ENCODE data around the gene MAB21L4.

DNA sequence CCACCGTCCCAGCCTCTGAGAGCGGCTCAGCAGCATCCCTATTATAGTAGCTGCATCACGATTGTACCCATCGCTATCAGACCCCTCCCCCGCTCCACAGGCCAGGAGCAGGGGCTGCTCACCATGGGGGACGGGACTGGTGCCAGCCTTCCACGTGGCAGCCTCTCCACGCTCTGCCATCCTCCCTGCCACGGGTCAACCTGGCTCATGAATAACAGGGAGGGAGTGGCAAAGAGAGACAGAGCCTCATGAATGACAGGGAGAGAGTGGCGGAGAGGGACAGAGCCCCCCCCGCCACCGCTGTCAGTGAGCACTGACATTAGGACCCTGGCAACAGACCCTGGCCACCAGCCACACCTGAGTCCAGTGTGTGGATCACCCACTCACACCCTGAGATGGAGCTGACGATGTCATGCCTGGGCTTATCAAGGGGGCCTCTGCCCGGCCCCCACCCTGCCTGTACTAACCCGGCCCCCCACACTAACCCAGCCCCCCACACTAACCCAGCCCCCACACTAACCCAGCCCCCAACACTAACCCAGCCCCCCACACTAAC, 27.1 kb upstream of the MAB21L4 start:
- TF ChIP-seq POLR2A (IDR thresholded peaks at IDR 0.05), result no peak
- TF ChIP-seq, protein P1, sequence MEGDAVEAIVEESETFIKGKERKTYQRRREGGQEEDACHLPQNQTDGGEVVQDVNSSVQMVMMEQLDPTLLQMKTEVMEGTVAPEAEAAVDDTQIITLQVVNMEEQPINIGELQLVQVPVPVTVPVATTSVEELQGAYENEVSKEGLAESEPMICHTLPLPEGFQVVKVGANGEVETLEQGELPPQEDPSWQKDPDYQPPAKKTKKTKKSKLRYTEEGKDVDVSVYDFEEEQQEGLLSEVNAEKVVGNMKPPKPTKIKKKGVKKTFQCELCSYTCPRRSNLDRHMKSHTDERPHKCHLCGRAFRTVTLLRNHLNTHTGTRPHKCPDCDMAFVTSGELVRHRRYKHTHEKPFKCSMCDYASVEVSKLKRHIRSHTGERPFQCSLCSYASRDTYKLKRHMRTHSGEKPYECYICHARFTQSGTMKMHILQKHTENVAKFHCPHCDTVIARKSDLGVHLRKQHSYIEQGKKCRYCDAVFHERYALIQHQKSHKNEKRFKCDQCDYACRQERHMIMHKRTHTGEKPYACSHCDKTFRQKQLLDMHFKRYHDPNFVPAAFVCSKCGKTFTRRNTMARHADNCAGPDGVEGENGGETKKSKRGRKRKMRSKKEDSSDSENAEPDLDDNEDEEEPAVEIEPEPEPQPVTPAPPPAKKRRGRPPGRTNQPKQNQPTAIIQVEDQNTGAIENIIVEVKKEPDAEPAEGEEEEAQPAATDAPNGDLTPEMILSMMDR (IDR thresholded peaks at IDR 0.05), result no peak
